GM19468 (cell line): ENCODE data around the gene TRPM3.

Experiments
- ATAC-seq: cut with Tn5 transposase; IDR thresholded peaks from one replicate; pipeline ENCODE4 v1.9.1; 2021; ENCODE audit warnings: mild to moderate bottlenecking, moderate library complexity, moderate number of reproducible peaks; ENCODE audit not compliant: unreplicated experiment; ENCODE audit errors: extremely low read depth

TRPM3 gene

GRCh38 chr9:70601000-70601951, 520.1 kb downstream of the TRPM3 start:
- no peak for ATAC-seq

GRCh38 chr9:70600506-70600905, 520.9 kb downstream of the TRPM3 start:
- no peak for ATAC-seq

- no peak for ATAC-seq
These were observed 523.5 kb downstream of the TRPM3 start for GRCh38 chr9:70597886-70598285.

DNA sequence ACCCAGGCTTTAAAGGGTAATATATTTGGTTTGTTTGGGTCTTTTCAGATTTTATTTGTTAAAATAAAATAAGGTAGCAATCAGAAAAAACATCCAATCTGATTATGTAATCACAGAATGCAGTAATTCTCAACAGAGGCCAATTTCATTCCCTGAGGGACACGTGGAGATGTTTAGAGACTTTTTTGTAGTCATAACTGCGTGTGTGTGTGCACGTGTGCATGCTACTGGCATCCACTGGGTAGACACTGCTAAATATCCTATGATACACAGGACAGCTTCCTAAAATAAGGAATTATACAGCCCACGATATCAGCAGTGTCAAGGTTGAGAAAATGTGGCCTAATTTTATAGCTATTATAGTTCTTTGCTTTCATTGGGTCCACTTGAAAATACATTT, 526.2 kb downstream of the TRPM3 start:
- ATAC-seq, result no peak

GRCh38 chr9:70594386-70594944, 527.0 kb downstream of the TRPM3 start:
- no peak for ATAC-seq

GRCh38 chr9:70593241-70593640, 528.2 kb downstream of the TRPM3 start:
- ATAC-seq, result no peak

DNA sequence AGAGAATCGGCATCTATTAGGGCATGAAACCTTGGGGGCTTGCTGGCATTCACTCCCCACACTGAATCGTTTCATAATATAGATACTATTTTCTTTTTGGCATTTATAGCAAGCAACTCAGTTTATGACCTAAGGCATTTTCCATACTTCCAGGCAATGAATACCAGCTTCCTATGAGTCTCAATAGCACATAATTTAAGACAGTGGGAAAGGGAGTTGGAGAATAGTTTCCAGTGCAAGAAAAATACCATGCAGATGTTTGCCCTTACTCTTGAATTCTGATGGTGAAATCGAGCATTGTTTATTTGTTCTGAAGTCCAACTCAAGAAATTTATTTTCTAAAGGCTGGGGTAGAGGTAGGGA, 531.1 kb downstream of the TRPM3 start:
- ATAC-seq, result no peak

GRCh38 chr9:70589571-70590314, 531.7 kb downstream of the TRPM3 start:
- ATAC-seq, result no peak

DNA sequence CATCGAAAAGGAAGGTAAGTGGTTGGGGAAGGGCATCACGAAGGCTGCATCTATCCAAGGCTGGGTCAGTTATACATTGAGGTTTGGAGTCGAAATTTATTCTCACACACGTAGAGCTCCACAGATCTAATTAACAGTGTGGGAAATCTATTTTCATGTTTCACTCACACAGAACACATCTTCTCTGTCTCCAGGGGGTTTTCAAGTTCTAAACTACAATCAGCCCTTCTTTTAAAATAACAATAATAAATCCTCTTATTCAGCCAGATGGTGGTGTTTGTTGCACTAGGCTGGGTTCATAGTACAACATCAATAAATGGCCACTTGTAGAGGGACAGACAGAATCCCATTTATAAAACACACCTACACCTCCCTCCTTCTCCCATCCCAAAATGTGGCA, 532.4 kb downstream of the TRPM3 start:
- no peak for ATAC-seq

- ATAC-seq, result no peak
These were observed 533.0 kb downstream of the TRPM3 start for GRCh38 chr9:70588381-70588780.

- ATAC-seq, result no peak
These were observed 534.2 kb downstream of the TRPM3 start for GRCh38 chr9:70587201-70587600.

DNA sequence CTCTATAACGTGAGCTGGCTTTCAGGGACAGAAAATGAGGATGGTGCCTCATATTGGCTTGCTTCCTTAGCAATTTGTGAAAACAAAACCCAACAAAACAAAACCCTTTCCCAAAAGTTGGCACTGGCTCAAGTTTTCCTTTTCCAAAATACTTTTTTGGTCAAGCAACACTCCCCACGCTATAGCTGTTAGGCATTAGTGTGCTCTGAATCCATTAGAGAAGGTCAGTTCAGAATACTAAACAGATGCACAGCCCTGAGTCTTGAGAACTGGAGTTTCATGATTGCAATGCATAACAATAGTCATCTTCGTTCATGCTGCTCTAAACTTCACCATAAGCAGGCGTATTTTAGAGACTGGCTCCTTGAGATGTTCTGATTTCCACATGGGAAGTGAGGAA, 534.9 kb downstream of the TRPM3 start:
- ATAC-seq, result no peak

DNA sequence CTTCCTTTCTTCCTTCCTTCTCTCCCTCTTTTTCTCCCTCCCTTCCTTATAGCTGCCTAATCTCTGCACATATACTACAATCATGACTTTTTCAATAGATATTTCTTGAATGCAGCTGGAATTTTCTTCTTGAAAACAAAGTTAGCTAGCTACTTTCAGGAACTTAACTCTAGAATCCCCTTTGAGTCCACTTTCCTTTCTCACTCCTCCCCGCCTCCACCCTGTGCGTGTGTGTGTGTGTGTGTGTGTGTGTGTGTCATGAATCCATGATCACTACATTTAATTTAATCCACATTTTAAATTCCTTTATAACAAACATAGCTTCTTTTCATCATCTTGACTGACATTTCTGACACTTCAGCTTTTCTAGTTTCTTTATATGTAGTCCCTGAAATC, 539.5 kb downstream of the TRPM3 start:
- no peak for ATAC-seq

GRCh38 chr9:70581214-70581954, 540.0 kb downstream of the TRPM3 start:
- no peak for ATAC-seq

- ATAC-seq, result no peak
These were observed 540.7 kb downstream of the TRPM3 start for GRCh38 chr9:70580606-70581195.

- no peak for ATAC-seq
These were observed 541.7 kb downstream of the TRPM3 start for GRCh38 chr9:70579686-70580085.

GRCh38 chr9:70578720-70579119, 542.7 kb downstream of the TRPM3 start:
- ATAC-seq, result no peak

- ATAC-seq, result no peak
These were observed 543.8 kb downstream of the TRPM3 start for GRCh38 chr9:70577671-70578070.

GRCh38 chr9:70576116-70576515, 545.3 kb downstream of the TRPM3 start:
- no peak for ATAC-seq
